Measurements from ENCODE around the gene MPO.

Gene MPO

DNA sequence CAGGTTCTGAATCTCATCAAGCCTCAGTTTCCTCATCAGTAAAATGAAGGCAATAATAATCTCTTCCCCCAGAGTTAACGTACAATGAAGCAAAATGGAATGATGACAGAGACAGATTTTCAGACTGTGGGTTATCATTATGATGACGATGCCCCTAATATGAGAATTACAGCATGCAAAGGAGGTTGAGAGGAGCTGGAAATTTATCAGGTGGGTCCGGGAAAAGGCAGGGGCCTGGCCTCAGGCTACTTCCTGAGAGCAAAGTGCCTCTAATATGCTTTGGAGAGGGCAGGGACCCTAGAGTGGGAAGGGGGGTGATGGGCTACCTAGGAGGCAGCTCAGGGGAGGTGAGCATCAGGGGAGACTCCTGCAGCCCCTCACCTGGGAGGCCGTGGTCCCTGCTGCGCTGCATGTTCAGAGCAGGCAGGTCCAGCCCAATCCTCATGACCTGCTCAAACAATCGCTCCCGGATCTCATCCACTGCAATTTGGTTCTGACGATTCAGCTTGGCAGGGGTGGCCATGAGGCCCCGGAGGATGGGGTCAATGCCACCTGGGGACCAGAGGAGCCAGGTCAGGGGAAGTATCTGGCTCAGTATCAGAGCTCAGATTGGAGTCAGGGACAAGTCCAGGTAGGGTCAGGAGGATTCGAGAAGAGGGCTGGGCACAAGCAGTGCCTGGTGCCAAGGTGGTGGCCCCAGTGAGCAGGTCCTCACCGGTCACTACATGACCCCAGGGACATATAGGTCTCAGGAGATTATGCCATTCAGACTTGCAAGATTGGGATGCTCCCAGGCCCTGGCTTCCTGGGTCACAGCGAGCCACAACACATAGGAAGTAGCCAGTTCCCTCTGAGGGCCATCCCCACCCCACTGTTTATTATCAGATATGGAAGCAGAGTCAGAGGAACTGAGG is 8.1 kb downstream of the MPO start:
- no peak overlapping the region for H3K27ac ChIP-seq
- no peak for TF ChIP-seq ZFX (IDR thresholded peaks at IDR 0.05)
- TF ChIP-seq, protein P1, sequence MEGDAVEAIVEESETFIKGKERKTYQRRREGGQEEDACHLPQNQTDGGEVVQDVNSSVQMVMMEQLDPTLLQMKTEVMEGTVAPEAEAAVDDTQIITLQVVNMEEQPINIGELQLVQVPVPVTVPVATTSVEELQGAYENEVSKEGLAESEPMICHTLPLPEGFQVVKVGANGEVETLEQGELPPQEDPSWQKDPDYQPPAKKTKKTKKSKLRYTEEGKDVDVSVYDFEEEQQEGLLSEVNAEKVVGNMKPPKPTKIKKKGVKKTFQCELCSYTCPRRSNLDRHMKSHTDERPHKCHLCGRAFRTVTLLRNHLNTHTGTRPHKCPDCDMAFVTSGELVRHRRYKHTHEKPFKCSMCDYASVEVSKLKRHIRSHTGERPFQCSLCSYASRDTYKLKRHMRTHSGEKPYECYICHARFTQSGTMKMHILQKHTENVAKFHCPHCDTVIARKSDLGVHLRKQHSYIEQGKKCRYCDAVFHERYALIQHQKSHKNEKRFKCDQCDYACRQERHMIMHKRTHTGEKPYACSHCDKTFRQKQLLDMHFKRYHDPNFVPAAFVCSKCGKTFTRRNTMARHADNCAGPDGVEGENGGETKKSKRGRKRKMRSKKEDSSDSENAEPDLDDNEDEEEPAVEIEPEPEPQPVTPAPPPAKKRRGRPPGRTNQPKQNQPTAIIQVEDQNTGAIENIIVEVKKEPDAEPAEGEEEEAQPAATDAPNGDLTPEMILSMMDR (conservative IDR thresholded peaks at IDR 0.05): no peak

DNA sequence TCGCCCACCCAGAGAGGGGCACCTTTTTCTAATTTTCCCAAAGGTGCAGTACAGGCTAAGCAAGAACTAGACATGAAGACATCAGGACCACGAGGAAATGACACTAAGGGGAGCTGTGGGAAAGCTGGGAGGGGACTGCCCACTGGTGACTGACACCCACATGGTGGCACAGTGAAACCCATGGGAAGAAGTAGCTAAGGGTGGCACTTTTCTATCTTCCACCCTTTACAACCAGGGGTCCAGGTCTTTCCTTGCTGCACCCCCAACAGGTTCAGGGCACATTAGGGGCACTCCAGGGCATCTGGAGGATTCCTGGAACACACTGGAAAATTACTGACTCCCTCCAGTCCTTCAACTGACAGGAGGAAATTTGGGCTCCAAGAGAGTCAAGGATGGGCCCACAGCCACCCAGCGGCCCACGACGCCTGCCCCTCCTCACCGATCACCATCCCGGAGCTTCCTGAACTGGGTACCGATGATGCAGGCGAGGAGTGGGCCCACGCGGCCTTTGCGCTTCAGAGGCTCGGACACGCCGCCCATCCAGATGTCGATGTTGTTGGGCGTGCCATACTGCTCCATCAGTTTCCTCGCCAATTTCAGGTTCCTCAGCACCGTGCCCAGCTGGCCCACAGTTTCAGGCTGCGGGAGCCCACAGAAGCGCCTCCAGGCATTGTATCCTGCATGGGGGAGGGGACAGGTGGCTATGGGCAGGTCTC is 9.4 kb downstream of the MPO start:
- H3K27ac ChIP-seq: no peak overlapping the region
- no peak for TF ChIP-seq ZFX (IDR thresholded peaks at IDR 0.05)
- TF ChIP-seq, protein P1 (conservative IDR thresholded peaks at IDR 0.05): no peak

DNA sequence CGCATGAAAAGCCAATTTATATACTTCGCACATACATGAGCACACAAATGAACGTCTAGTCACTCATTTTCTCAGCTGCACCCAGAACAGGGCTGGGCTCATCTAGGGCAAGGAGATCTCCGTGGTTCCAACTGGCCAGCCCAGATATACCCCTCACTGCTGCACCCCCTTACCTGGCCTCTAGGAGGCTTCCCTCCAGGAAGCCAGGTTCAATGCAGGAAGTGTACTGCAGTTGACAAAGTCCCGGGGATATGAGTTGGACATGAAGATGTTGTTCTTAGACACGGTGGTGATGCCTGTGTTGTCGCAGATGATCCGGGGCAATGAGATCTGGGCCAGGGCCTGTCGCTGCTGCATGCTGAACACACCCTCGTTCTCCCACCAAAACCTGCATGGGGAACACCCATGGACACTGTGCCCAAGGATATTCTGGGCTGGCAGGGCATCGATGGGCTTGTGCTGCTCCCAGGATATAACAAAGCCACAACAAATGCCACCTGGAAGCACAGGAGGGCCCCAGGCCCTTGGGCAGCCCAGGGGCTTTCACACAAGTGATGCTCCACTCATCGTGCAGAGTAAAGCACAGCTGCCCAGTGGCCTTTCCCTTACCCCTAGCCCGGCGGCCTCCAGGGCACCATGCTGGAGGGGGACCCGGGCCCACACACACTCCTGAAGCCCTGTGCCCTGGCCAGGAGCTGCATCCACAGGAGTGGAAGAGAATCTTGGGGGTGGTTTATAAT is 10.1 kb downstream of the MPO start:
- TF ChIP-seq, protein P1 (conservative IDR thresholded peaks at IDR 0.05): peak; percentile 56
- no peak for TF ChIP-seq ZFX (IDR thresholded peaks at IDR 0.05)
- H3K27ac ChIP-seq: no peak overlapping the region

DNA sequence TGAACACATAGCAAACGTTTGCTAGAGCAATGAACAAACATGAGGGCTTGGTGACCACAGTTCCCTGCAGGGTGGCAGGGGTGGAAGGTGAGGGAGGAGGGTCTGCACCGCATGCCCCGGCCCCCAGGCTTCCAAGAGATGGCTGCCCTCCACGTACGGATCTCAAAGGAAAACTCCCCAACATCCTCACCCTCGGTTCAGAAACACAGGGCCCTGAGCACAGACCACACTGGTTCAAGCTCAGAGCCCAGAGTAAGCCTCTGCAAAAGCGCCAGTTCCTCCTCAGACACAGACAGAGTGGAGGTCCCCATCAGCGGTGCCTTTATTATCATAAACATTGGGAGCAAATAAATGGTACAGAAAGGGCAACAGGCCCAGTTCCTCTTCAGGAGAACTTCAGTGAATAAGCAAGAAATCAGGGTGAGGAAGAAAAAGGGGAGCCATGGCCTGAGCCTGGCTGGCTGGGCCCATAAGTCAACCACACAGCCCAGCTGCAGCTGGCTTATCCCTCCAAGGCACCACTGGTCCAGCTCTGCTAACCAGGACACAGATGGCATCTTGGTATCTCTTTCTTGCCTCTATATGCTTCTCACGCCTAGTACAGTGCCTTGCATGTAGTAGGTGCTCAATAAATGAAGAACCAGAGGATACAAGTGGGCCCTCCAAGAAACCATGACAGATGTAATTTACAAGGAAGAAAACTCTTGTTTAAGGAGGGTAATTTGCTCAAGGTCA is 11.0 kb downstream of the MPO start:
- no peak overlapping the region for H3K27ac ChIP-seq
- TF ChIP-seq ZFX (IDR thresholded peaks at IDR 0.05): no peak
- TF ChIP-seq, protein P1 (conservative IDR thresholded peaks at IDR 0.05): no peak

DNA sequence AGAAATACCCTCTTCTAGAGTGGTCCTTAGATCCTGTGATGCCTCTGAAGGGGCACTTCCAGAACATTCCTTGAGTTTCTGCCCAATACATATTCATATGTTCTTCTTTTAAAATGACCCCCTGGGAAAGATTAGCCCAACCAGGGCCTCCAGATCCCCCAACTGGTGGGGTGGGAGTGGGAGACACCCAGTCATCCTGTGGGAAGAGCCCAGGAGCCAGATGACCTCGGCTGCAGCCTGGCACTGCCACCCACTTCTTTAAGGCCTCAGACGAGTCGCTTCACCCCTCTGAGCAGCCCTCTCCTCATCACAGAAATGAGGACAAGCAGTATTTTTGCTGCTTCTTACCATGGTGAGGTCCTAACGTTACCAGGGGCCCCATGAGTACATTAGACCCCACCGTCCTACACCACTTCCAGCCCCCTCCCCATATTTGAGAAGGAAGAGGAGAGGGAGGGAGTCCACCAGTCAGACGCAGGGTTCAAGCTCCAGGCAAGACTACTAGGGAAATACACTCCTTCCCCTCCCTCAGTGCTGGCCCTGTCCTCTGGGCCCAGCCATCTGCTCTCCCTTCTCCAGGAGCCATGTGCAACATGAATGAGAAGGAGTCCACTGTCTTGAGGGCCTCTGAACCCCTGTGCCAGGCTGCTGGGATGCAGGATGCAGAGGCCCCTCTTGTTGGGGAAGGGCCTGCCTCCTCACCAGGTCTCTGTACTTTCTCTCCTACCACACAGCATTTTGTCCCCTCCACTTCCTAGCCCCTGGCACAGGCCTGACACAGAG is 11.8 kb downstream of the MPO start:
- no peak for TF ChIP-seq ZFX (IDR thresholded peaks at IDR 0.05)
- TF ChIP-seq, protein P1 (conservative IDR thresholded peaks at IDR 0.05): no peak
- no peak overlapping the region for H3K27ac ChIP-seq

DNA sequence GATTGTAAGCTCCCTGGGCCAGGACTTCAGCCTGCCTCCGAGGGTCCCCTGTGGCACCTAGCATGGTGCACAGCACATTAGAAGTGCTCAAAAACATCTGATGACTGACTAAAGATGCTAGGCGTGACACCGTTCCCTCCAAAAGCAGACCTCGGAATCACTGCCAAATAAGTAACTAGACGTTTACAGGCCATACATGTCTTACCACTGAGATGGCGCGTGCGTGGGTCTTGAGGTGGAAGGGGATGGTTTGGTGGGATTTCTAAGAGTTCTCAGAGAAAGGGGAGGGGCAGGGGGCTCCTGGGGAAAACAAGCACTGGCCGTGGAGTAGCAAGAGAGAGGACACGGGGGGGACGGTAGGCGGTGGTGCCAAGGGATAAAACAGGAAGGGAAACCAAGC is 12.4 kb downstream of the MPO start:
- H3K27ac ChIP-seq: no peak overlapping the region
- TF ChIP-seq, protein P1 (conservative IDR thresholded peaks at IDR 0.05): no peak
- no peak for TF ChIP-seq ZFX (IDR thresholded peaks at IDR 0.05)

Data from C4-2B (cell line).